Pancreas (tissue), 10 donors: ENCODE results near the gene P3H3. TPM values are rescaled to one million over a fixed set of nuclear protein-coding genes. Genes with fewer than 3 reads are reported as not detected.
A peak's percentile ranks its signal among the peaks of the same experiment; 100 is the strongest.

Source experiments
- ATAC-seq, 4 donors: fragments of 200-7000 bp; cut with Tn5 transposase; one replicate each; pipeline versions ENCODE4 v1.8.0 to v1.9.1; 2020; ENCODE audit warnings: mild to moderate bottlenecking in 4 of 4, moderate library complexity in 4 of 4
- DNase-seq, 6 donors: peaks; one replicate each; pipeline ENCODE4 v3.0.0-alpha.2; 2020
- FAIRE-seq: peaks from 2 replicates; lab custom pipeline; 2012; peaks lifted over from hg19 to GRCh38; lab: Jason Lieb, UNC
- H3K27ac ChIP-seq, 4 donors: fragments of 200-600 bp; sonication (generic); 1 replicate in 3 of 4; 2 replicates in 1 of 4; pipeline versions ENCODE4 v1.5.0 to v1.8.0; 2020
- H3K27me3 ChIP-seq, 4 donors: fragments of 200-600 bp; one replicate each; pipeline ENCODE4 v1.8.0; 2021
- H3K36me3 ChIP-seq, 3 donors: fragments of 200-600 bp; sonication (generic) in 1 of 3; one replicate each; pipeline versions ENCODE4 v1.5.0 to v1.8.0; 2020 to 2021
- H3K4me1 ChIP-seq, 3 donors: fragments of 200-600 bp; one replicate each; pipeline ENCODE4 v1.8.0; 2021
- H3K4me3 ChIP-seq, 4 donors: fragments of 200-600 bp; sonication (generic) in 2 of 4; one replicate each; pipeline versions ENCODE4 v1.5.0 to v1.8.0; 2020 to 2021
- H3K9me3 ChIP-seq, 4 donors: fragments of 200-600 bp; one replicate each; pipeline ENCODE4 v1.8.0; 2021
- WGBS, 2 donors: extraction: QIAGEN DNeasy Blood & Tissue Kit; methylation state at CpG; one replicate each; pipeline ENCODE4 v1.1.7; 2013; 5-methylcytosine and 5-hydroxymethylcytosine counted together
- intact Hi-C, 3 donors: fragments of 100-400 bp; cut with DNase I; formaldehyde crosslinking; loops; one replicate each; pipeline versions ENCODE4 v1.11.1 to v1.14.2; 2022
- polyA plus RNA-seq, 2 donors: library from polyadenylated mRNA; stranded (reverse); fragments of 200-250 nt; gene quantifications; one replicate each; pipeline ENCODE4 v1.2.3, GENCODE V29; 2013
- total RNA-seq, 6 donors: library from RNA; stranded (reverse); fragmentation: NEBNext Ultra II Directional in 4 of 6; extraction: Animal tissue kit (Norgen Biotek cat#: 25700) in 4 of 6; gene quantifications; one replicate each; pipeline versions ENCODE4 v1.2.1 to v1.2.4, GENCODE V29; 2021 to 2023
- TF ChIP-seq, protein P1 (sequence below), 4 donors: fragments of 200-600 bp; sonication (generic) in 3 of 4; IDR thresholded peaks; one replicate each; pipeline versions ENCODE4 v1.5.0 to v1.8.0; 2021; ENCODE audit warnings: antibody characterized with exemption in 4 of 4
- donor health status: healthy with polysubstance abuse.
- donor health status: DM: no; HTN: no; CAD: no; lungs with moderate emphysema.
- donor health status: DM: no; HTN: no; CAD: no.
- donor health status: control.
- donor health status: control.
- donor health status: Bipolar disorder and iron deficiency.
- donor health status: DM: yes; HTN: yes; CAD: no.
- donor health status: DM: no; HTN: no; CAD: no.
- donor health status: DM: no; HTN: no; CAD: no.
- donor health status: DM: yes; HTN: yes; CAD: no.

The P3H3 gene
- total and polyA plus RNA-seq, 8 donors, result 5.6 to 32.8 (median 10.2) TPM

DNA sequence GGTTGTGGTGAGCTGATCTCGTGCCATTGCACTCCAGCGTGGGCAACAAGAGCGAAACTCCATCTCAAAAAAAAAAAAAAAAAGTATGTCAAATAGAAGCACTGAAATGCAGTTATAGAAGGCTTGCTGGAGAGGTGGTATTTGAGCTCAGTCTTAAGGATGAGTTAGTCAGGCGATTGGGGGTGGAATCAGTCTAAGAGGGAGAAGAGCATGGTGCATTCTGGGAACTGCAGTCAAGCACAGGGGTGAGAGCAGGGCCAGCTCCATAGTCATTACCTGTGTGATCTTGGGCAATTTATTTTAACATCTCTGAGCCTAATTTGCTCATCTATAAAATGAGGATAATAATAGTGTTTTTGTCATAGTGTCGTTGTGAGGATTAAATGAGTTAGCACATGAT, 6.7 kb downstream of the P3H3 start:
- no peaks in the 10 kb centered on the region for H3K4me1 ChIP-seq
- WGBS, 2 donors, result 74 to 80% methylated on average over 5 of the region's 5 CpGs
- no peaks in the 10 kb centered on the region for H3K36me3 ChIP-seq
- intact Hi-C loops, result loop anchor here in 1 of 3 donors (5.0 kb wide), 1 partner anchor 103 kb away; no protein-coding TSS in a partner anchor
- no peak overlapping the region for H3K27ac ChIP-seq
- no peak overlapping the region for H3K4me3 ChIP-seq
- FAIRE-seq (no peak), DNase-seq (no peak), ATAC-seq (no peak)
- TF ChIP-seq, protein P1, sequence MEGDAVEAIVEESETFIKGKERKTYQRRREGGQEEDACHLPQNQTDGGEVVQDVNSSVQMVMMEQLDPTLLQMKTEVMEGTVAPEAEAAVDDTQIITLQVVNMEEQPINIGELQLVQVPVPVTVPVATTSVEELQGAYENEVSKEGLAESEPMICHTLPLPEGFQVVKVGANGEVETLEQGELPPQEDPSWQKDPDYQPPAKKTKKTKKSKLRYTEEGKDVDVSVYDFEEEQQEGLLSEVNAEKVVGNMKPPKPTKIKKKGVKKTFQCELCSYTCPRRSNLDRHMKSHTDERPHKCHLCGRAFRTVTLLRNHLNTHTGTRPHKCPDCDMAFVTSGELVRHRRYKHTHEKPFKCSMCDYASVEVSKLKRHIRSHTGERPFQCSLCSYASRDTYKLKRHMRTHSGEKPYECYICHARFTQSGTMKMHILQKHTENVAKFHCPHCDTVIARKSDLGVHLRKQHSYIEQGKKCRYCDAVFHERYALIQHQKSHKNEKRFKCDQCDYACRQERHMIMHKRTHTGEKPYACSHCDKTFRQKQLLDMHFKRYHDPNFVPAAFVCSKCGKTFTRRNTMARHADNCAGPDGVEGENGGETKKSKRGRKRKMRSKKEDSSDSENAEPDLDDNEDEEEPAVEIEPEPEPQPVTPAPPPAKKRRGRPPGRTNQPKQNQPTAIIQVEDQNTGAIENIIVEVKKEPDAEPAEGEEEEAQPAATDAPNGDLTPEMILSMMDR (IDR thresholded peaks at IDR 0.05), result no peak
- no peaks in the 10 kb centered on the region for H3K9me3 ChIP-seq
- H3K27me3 ChIP-seq, result no peaks in the 10 kb centered on the region

DNA sequence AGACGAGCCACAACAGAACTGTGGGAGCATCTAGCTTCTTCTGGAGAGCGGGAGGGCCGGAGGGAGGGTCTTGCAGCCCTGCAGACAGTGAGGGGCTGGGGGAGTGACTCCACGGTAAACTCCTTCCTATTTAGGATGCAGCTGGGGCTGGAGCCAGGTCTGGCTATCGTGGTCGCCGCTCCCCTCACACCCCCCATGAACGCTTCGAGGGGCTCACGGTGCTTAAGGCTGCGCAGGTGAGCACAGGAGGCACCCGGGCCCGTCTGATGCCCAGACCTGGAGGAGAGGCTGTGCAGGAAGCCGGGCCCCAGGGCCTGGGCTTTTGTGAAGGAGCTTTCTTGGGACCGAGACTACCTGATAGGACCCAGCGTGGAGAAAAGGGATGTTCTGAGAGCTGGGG, 8.6 kb downstream of the P3H3 start:
- Histone ChIP-seq H3K27me3 (no peaks in the 10 kb centered on the region), H3K36me3 (no peaks in the 10 kb centered on the region), H3K4me1 (no peaks in the 10 kb centered on the region), H3K4me3 (no peak overlapping the region), H3K9me3 (no peaks in the 10 kb centered on the region), H3K27ac (no peak overlapping the region)
- ATAC-seq, result no peak
- intact Hi-C loops, result loop anchor here in 1 of 3 donors (5.0 kb wide), 1 partner anchor 105 kb away; no protein-coding TSS in a partner anchor
- DNase-seq, result peak in 1 of 6 donors; percentile 33
- TF ChIP-seq, protein P1 (IDR thresholded peaks at IDR 0.05), result no peak
- 86 to 92% methylated on average over 16 of the region's 16 CpGs for WGBS, 2 donors
- FAIRE-seq, result no peak

DNA sequence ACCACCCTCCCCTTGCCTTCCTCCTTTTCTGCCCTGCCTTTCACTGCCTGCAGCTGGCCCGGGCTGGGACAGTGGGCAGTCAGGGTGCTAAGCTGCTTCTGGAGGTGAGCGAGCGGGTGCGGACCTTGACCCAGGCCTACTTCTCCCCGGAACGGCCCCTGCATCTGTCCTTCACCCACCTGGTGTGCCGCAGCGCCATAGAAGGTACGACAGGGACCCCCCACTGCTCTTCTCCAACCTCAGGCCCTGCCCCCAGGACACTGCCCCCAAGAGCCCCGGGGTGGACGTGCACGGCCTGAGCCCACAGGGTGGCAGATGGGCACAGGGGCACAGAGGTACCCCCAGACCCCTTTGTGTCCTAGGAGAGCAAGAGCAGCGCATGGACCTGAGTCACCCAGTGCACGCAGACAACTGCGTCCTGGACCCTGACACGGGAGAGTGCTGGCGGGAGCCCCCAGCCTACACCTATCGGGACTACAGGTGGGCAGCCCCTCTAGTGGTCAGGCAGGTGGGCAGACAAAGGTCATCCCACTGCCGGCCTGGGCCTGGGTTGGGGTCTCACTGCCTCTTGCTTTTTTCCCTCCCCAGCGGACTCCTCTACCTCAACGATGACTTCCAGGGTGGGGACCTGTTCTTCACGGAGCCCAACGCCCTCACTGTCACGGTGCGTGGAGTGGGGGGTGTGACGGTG, 9.3 kb downstream of the P3H3 start:
- no peaks in the 10 kb centered on the region for H3K36me3 ChIP-seq
- H3K27me3 ChIP-seq, result no peaks in the 10 kb centered on the region
- WGBS, 2 donors, result 93 to 97% methylated on average over 26 of the region's 26 CpGs
- intact Hi-C loops, result loop anchor here in 1 of 3 donors (5.0 kb wide), 1 partner anchor 105 kb away; no protein-coding TSS in a partner anchor
- no peak overlapping the region for H3K27ac ChIP-seq
- ATAC-seq, result no peak
- H3K4me1 ChIP-seq, result no peaks in the 10 kb centered on the region
- H3K9me3 ChIP-seq, result no peaks in the 10 kb centered on the region
- TF ChIP-seq, protein P1 (IDR thresholded peaks at IDR 0.05), result no peak
- FAIRE-seq, result no peak
- peak in 2 of 6 donors; percentile 39 to 48 for DNase-seq
- no peak overlapping the region for H3K4me3 ChIP-seq

DNA sequence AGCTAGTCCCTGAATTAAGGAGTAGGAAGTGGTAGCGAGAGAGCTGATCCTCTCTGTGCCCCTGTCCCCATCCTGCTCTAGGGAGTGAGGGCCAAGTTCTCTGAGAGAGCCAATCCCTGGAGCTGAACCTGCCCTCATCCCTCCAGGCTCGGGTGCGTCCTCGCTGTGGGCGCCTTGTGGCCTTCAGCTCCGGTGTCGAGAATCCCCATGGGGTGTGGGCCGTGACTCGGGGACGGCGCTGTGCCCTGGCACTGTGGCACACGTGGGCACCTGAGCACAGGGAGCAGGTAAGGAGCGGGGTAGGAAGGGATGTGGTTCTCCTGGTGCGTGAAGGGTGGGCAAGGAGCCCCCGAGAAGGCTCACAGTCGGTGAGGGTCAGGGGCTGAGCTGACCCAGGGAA, 10.6 kb downstream of the P3H3 start:
- Histone ChIP-seq H3K4me1 (no peaks in the 10 kb centered on the region), H3K27me3 (no peaks in the 10 kb centered on the region), H3K4me3 (no peak overlapping the region), H3K9me3 (no peaks in the 10 kb centered on the region), H3K27ac (no peak overlapping the region), H3K36me3 (no peaks in the 10 kb centered on the region)
- no peak for DNase-seq
- intact Hi-C loops, result loop anchor here in 1 of 3 donors (5.0 kb wide), 1 partner anchor 107 kb away; no protein-coding TSS in a partner anchor
- no peak for ATAC-seq
- WGBS, 2 donors, result 90 to 91% methylated on average over 16 of the region's 16 CpGs
- no peak for FAIRE-seq
- TF ChIP-seq, protein P1 (IDR thresholded peaks at IDR 0.05), result no peak
